Cardiac muscle cell (in vitro differentiated cells and primary cell): ENCODE data around the gene NRP1. TPM values are rescaled to one million over a fixed set of nuclear protein-coding genes. Genes with fewer than 3 reads are reported as not detected.

Source experiments
- DNase-seq, 2 donors: peaks; one replicate each; pipeline versions ENCODE4 v3.0.0 to v3.0.0-alpha.2; 2010 to 2017; ENCODE audit warnings: low read depth in 1 of 2, low spot score in 1 of 2
- H3K27ac ChIP-seq: fragments of 200-600 bp; sonication (generic); 2 replicates; pipeline ENCODE4 v1.5.1; 2016
- H3K27me3 ChIP-seq: fragments of 200-600 bp; sonication (generic); 2 replicates; pipeline ENCODE4 v1.6.0; 2016; ENCODE audit warnings: control low read depth
- H3K36me3 ChIP-seq: fragments of 200-600 bp; sonication (generic); 2 replicates; pipeline ENCODE4 v1.5.1; 2016; ENCODE audit warnings: control low read depth
- H3K4me1 ChIP-seq: fragments of 200-600 bp; sonication (generic); 2 replicates; pipeline ENCODE4 v1.8.1; 2017; ENCODE audit warnings: low read depth, mild to moderate bottlenecking, mixed run types
- H3K4me3 ChIP-seq: fragments of 200-600 bp; sonication (generic); 2 replicates; pipeline ENCODE4 v1.5.1; 2016; ENCODE audit warnings: mild to moderate bottlenecking
- H3K9me3 ChIP-seq: fragments of 200-600 bp; sonication (generic); 2 replicates; pipeline ENCODE4 v1.5.1; 2017; ENCODE audit warnings: low read depth, mild to moderate bottlenecking, control low read depth
- CTCF ChIP-seq: IDR thresholded peaks from 2 replicates; pipeline ENCODE4 v1.5.1; 2012; ENCODE audit warnings: low read depth, mild to moderate bottlenecking, low read length
- polyA plus RNA-seq: library from polyadenylated mRNA; unstranded; fragments of >200 nt; fragmentation: Nextera tagmentation; extraction: Ambion mirVana; gene quantifications from 2 replicates; pipeline ENCODE4 v1.2.1, GENCODE V29; 2016
- total RNA-seq: library from RNA; depleted of rRNA; stranded (reverse); fragments of >200 nt; gene quantifications from 2 replicates; pipeline ENCODE4 v1.2.3, GENCODE V29; 2016

The NRP1 gene
- total and polyA plus RNA-seq, 2 experiments from 2014 or later: 145 to 327 TPM

GRCh38 chr10:33199731-33200232 is 134.7 kb downstream of the NRP1 start:
- no peak overlapping the region for H3K4me3 ChIP-seq
- H3K4me1 ChIP-seq: no peaks in the 10 kb centered on the region
- peaks cover 70% of the 10 kb centered on the region for H3K36me3 ChIP-seq
- DNase-seq: no peak
- H3K27me3 ChIP-seq: no peaks in the 10 kb centered on the region
- H3K9me3 ChIP-seq: no peaks in the 10 kb centered on the region
- H3K27ac ChIP-seq: no peak overlapping the region
- TF ChIP-seq CTCF: no peak

- DNase-seq: no peak
- TF ChIP-seq CTCF: no peak
Observed at GRCh38 chr10:33198610-33199009, 135.9 kb downstream of the NRP1 start.

GRCh38 chr10:33196710-33197491 is 137.6 kb downstream of the NRP1 start:
- peak overlapping the region; percentile 62 for H3K27ac ChIP-seq

More at GRCh38 chr10:33198610-33199009, 135.9 kb downstream of the NRP1 start:
- H3K4me3 ChIP-seq: no peak overlapping the region
- H3K9me3 ChIP-seq: no peaks in the 10 kb centered on the region
- no peaks in the 10 kb centered on the region for H3K4me1 ChIP-seq
- no peaks in the 10 kb centered on the region for H3K27me3 ChIP-seq
- no peak overlapping the region for H3K27ac ChIP-seq
- peaks cover 72% of the 10 kb centered on the region for H3K36me3 ChIP-seq

GRCh38 chr10:33196377-33196706 is 138.1 kb downstream of the NRP1 start:
- DNase-seq: no peak
- Histone ChIP-seq H3K27me3 (no peaks in the 10 kb centered on the region), H3K27ac (peak overlapping the region; percentile 62), H3K4me1 (no peaks in the 10 kb centered on the region), H3K36me3 (peaks cover 54% of the 10 kb centered on the region), H3K9me3 (no peaks in the 10 kb centered on the region), H3K4me3 (no peak overlapping the region)
- no peak for TF ChIP-seq CTCF

More at GRCh38 chr10:33196710-33197491, 137.6 kb downstream of the NRP1 start:
- no peak for DNase-seq
- Histone ChIP-seq H3K4me1 (no peaks in the 10 kb centered on the region), H3K9me3 (no peaks in the 10 kb centered on the region), H3K27me3 (no peaks in the 10 kb centered on the region), H3K4me3 (no peak overlapping the region), H3K36me3 (peaks cover 59% of the 10 kb centered on the region)
- no peak for TF ChIP-seq CTCF

GRCh38 chr10:33195608-33196376 is 138.7 kb downstream of the NRP1 start:
- H3K27ac ChIP-seq: peak overlapping the region; percentile 62
- no peaks in the 10 kb centered on the region for H3K9me3 ChIP-seq
- H3K4me3 ChIP-seq: no peak overlapping the region
- no peaks in the 10 kb centered on the region for H3K4me1 ChIP-seq
- H3K27me3 ChIP-seq: no peaks in the 10 kb centered on the region
- TF ChIP-seq CTCF: no peak
- DNase-seq: peak in 1 of 2 donors; percentile 29
- H3K36me3 ChIP-seq: peaks cover 54% of the 10 kb centered on the region
